Liver (tissue), 9 donors: ENCODE data around the gene EIF3D. TPM values are rescaled to one million over a fixed set of nuclear protein-coding genes. Genes with fewer than 3 reads are reported as not detected.
"Not testable (repeated sequence)": the region's sequence is repeated elsewhere in the genome, so short reads cannot be mapped to it uniquely, and the experiment has no call there.

Source experiments
- DNase-seq: peaks from one replicate; pipeline ENCODE4 v3.0.0-alpha.2; 2017; ENCODE audit warnings: low spot score
- H3K27ac ChIP-seq, 2 donors: one replicate each; pipeline ENCODE4 v1.7.0; 2013; ENCODE audit warnings: inconsistent platforms in 2 of 2, low read length in 2 of 2, control low read depth in 1 of 2, low read depth in 1 of 2, mild to moderate bottlenecking in 1 of 2
- H3K27me3 ChIP-seq, 4 donors: one replicate each; pipeline versions ENCODE4 v1.6.1 to v1.7.0; 2013; ENCODE audit warnings: low read length in 3 of 4, inconsistent platforms in 1 of 4, mild to moderate bottlenecking in 1 of 4, moderate library complexity in 1 of 4; ENCODE audit not compliant: control insufficient read depth in 4 of 4, insufficient read depth in 4 of 4
- H3K36me3 ChIP-seq, 4 donors: one replicate each; pipeline versions ENCODE4 v1.6.1 to v1.7.0; 2013; ENCODE audit warnings: low read length in 3 of 4, mild to moderate bottlenecking in 3 of 4, low read depth in 1 of 4, moderate library complexity in 1 of 4; ENCODE audit not compliant: control insufficient read depth in 4 of 4, insufficient read depth in 3 of 4
- H3K4me1 ChIP-seq, 4 donors: one replicate each; pipeline versions ENCODE4 v1.6.1 to v1.7.0; 2013; ENCODE audit warnings: low read length in 3 of 4, mild to moderate bottlenecking in 3 of 4, moderate library complexity in 1 of 4; ENCODE audit not compliant: control insufficient read depth in 4 of 4, insufficient read depth in 4 of 4
- H3K4me3 ChIP-seq, 3 donors: one replicate each; pipeline versions ENCODE4 v1.6.1 to v1.7.0; 2013; ENCODE audit warnings: low read length in 3 of 3, control low read depth in 1 of 3, low read depth in 1 of 3, mild to moderate bottlenecking in 1 of 3
- H3K9ac ChIP-seq, 2 donors: one replicate each; pipeline ENCODE4 v1.7.0; 2013; ENCODE audit warnings: low read length in 2 of 2, mild to moderate bottlenecking in 2 of 2, moderate library complexity in 2 of 2, control low read depth in 1 of 2, low read depth in 1 of 2
- H3K9me3 ChIP-seq, 4 donors: one replicate each; pipeline versions ENCODE4 v1.6.1 to v1.7.0; 2013; ENCODE audit warnings: low read length in 3 of 4; ENCODE audit not compliant: control insufficient read depth in 4 of 4
- CTCF ChIP-seq: fragments of 150-350 bp; IDR thresholded peaks from 2 replicates; pipeline ENCODE4 v1.5.1; 2017; ENCODE audit warnings: improper control_type of control experiment, low read depth, low read length; ENCODE audit not compliant: missing input control
- EGR1 ChIP-seq, 2 donors: IDR thresholded peaks; 2 replicates each; pipeline ENCODE4 v1.6.1; 2016 to 2018; ENCODE audit warnings: antibody characterized with exemption in 2 of 2, low read depth in 2 of 2
- FOXA1 ChIP-seq: IDR thresholded peaks from 2 replicates; pipeline ENCODE4 v1.6.1; 2016; ENCODE audit warnings: antibody characterized with exemption
- FOXA2 ChIP-seq: IDR thresholded peaks from 2 replicates; pipeline ENCODE4 v1.6.1; 2016; ENCODE audit warnings: antibody characterized with exemption
- GABPA ChIP-seq, 2 donors: IDR thresholded peaks in 1 of 2; conservative IDR thresholded peaks in 1 of 2; 2 replicates each; pipeline ENCODE4 v1.6.1; 2016; ENCODE audit warnings: antibody characterized with exemption in 2 of 2, mild to moderate bottlenecking in 1 of 2, moderate library complexity in 1 of 2
- HNF4G ChIP-seq: IDR thresholded peaks from 2 replicates; pipeline ENCODE4 v1.6.1; 2016; ENCODE audit warnings: antibody characterized with exemption
- JUND ChIP-seq, 2 donors: IDR thresholded peaks; 2 replicates each; pipeline ENCODE4 v1.6.1; 2016; ENCODE audit warnings: antibody characterized with exemption in 2 of 2
- MAX ChIP-seq: IDR thresholded peaks from 2 replicates; pipeline ENCODE4 v1.6.1; 2016; ENCODE audit warnings: antibody characterized with exemption
- NR2F2 ChIP-seq: IDR thresholded peaks from 2 replicates; pipeline ENCODE4 v1.6.1; 2016; ENCODE audit warnings: antibody characterized with exemption
- RAD21 ChIP-seq, 2 donors: IDR thresholded peaks; 2 replicates each; pipeline ENCODE4 v1.6.1; 2016; ENCODE audit warnings: antibody characterized with exemption in 2 of 2, mild to moderate bottlenecking in 2 of 2
- REST ChIP-seq: IDR thresholded peaks from 2 replicates; pipeline ENCODE4 v1.6.1; 2016; ENCODE audit warnings: antibody characterized with exemption, mild to moderate bottlenecking
- RXRA ChIP-seq, 2 donors: IDR thresholded peaks; 2 replicates each; pipeline ENCODE4 v1.6.1; 2017 to 2018; ENCODE audit warnings: antibody characterized with exemption in 2 of 2, mild to moderate bottlenecking in 1 of 2
- SP1 ChIP-seq: IDR thresholded peaks from 2 replicates; pipeline ENCODE4 v1.6.1; 2018; ENCODE audit warnings: antibody characterized with exemption, mild to moderate bottlenecking
- TAF1 ChIP-seq: conservative IDR thresholded peaks from 2 replicates; pipeline ENCODE4 v1.6.1; 2016; ENCODE audit warnings: antibody characterized with exemption, mild to moderate bottlenecking
- YY1 ChIP-seq: IDR thresholded peaks from 2 replicates; pipeline ENCODE4 v1.6.1; 2016; ENCODE audit warnings: antibody characterized with exemption, mild to moderate bottlenecking
- ZBTB33 ChIP-seq: IDR thresholded peaks from 2 replicates; pipeline ENCODE4 v1.6.1; 2016; ENCODE audit warnings: antibody characterized with exemption
- WGBS: extraction: QIAGEN DNeasy Blood & Tissue Kit; methylation state at CpG from one replicate; pipeline ENCODE4 v1.1.7; 2013; 5-methylcytosine and 5-hydroxymethylcytosine counted together
- polyA plus RNA-seq, 2 donors: library from polyadenylated mRNA; stranded (reverse) in 1 of 2; unstranded in 1 of 2; fragments of 200-250 nt in 1 of 2; fragments of >200 nt in 1 of 2; fragmentation: Nextera tagmentation in 1 of 2; extraction: Ambion mirVana in 1 of 2; gene quantifications; one replicate each; pipeline versions ENCODE4 v1.2.1 to v1.2.3, GENCODE V29; 2013 to 2015
- total RNA-seq, 2 donors: library from RNA; depleted of rRNA; stranded (reverse); fragments of >200 nt; gene quantifications; one replicate each; pipeline ENCODE4 v1.2.3, GENCODE V29; 2014
- donor health status: healthy.
- donor health status: healthy.
- donor health status: healthy.
- donor health status: healthy.
- donor health status: healthy.

EIF3D gene
- total and polyA plus RNA-seq, 4 donors: 32.8 to 169 (median 80.3) TPM

GRCh38 chr22:36536717-36537116 lies 7.8 kb upstream of the EIF3D start:
- no peak for TF ChIP-seq GABPA (IDR thresholded peaks at IDR 0.05 in 1 of 2, conservative IDR thresholded peaks at IDR 0.05 in 1 of 2)
- TF ChIP-seq RAD21 (IDR thresholded peaks at IDR 0.05): no peak
- no peak for TF ChIP-seq RXRA (IDR thresholded peaks at IDR 0.05)
- no peak for TF ChIP-seq SP1
- TF ChIP-seq REST: no peak
- TF ChIP-seq YY1: no peak
- TF ChIP-seq NR2F2: no peak
- no peak for TF ChIP-seq MAX
- TF ChIP-seq JUND (IDR thresholded peaks at IDR 0.05): no peak
- TF ChIP-seq HNF4G: no peak
- TF ChIP-seq EGR1 (IDR thresholded peaks at IDR 0.05; ENCODE audit: low read depth in 2 of 2): no peak
- TF ChIP-seq CTCF: no peak
- TF ChIP-seq FOXA1: no peak
- TF ChIP-seq TAF1: no peak
- Histone ChIP-seq H3K9ac (no peak overlapping the region), H3K27me3 (no peaks in the 10 kb centered on the region), H3K27ac (no peak overlapping the region), H3K4me1 (no peaks in the 10 kb centered on the region), H3K4me3 (no peak overlapping the region), H3K36me3 (no peaks in the 10 kb centered on the region), H3K9me3 (no peaks in the 10 kb centered on the region)
- WGBS: 55% methylated on average over 7 of the region's 7 CpGs
- no peak for DNase-seq

- H3K27me3 ChIP-seq, H3K4me3 ChIP-seq, H3K36me3 ChIP-seq, H3K9me3 ChIP-seq, H3K9ac ChIP-seq, DNase-seq, H3K27ac ChIP-seq, H3K4me1 ChIP-seq: not testable (repeated sequence)
- 86% methylated on average over 4 of the region's 4 CpGs for WGBS
These were observed 4.4 kb upstream of the EIF3D start for GRCh38 chr22:36533320-36533719.

- Histone ChIP-seq H3K27me3 (no peaks in the 10 kb centered on the region), H3K4me3 (no peak overlapping the region), H3K9ac (no peak overlapping the region), H3K36me3 (no peaks in the 10 kb centered on the region), H3K4me1 (peaks cover 2 to 14% (median 9%) of the 10 kb centered on the region in 4 donors), H3K27ac (no peak overlapping the region), H3K9me3 (no peaks in the 10 kb centered on the region)
- TF ChIP-seq RXRA (IDR thresholded peaks at IDR 0.05) (no peak), FOXA2 (no peak), MAX (no peak), ZBTB33 (no peak), JUND (IDR thresholded peaks at IDR 0.05) (no peak), CTCF (no peak), SP1 (no peak), RAD21 (IDR thresholded peaks at IDR 0.05) (no peak), TAF1 (no peak)
- DNase-seq: no peak
- WGBS: 85% methylated on average over 2 of the region's 2 CpGs
These were observed 3.5 kb upstream of the EIF3D start for GRCh38 chr22:36532466-36532865.
